ENCODE results near the gene AOAH. TPM values are rescaled to one million over a fixed set of nuclear protein-coding genes. Genes with fewer than 3 reads are reported as not detected.
A peak's percentile ranks its signal among the peaks of the same experiment; 100 is the strongest.

Gene AOAH
- total RNA-seq, 1 donor = not detected

- TF ChIP-seq CTCF (IDR thresholded peaks at IDR 0.05; ENCODE audit: insufficient read depth, low read depth, low read length) = no peak
- H3K4me3 ChIP-seq (ENCODE audit: low read depth, low read length) = no peak overlapping the region
- no peak for DNase-seq (ENCODE audit: low read depth)
Observed at GRCh38 chr7:36654436-36654835, 69.9 kb downstream of the AOAH start.

DNA sequence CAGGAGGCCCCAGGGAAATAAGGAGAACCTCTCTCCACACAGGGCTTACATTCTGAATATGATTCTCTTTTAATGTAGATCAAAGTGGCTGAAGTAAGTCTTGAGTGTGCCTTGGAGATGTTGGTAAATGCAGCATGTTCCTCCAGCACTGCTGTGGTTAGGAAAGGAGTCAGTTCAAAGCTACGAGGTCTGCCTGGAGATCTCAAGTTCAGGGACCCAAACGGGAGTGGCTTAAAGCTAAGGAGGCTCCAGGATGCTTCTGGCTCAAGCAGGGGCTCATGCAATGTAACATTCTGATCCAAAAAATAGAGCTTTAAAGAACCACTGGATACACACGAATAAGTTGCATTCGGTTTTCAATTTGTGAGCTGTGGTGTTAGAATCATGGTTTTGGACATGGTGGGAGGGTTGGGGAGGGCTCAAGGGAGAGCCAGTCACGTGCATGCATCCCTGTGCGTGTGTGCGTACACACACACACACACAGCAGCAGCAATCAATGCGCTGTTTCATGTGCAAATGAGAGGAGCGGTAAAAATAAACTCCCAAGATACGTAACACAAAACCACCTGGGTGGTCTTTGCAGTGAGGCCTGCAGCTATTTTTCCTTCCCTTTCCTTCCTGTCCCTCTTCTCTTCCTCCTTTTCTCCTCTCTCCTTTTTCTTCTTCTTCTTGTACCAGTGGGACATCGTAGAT is 70.5 kb downstream of the AOAH start:
- H3K4me3 ChIP-seq (ENCODE audit: low read depth, low read length) = no peak overlapping the region
- no peak for DNase-seq (ENCODE audit: low read depth)
- TF ChIP-seq CTCF (IDR thresholded peaks at IDR 0.05; ENCODE audit: insufficient read depth, low read depth, low read length) = no peak

DNA sequence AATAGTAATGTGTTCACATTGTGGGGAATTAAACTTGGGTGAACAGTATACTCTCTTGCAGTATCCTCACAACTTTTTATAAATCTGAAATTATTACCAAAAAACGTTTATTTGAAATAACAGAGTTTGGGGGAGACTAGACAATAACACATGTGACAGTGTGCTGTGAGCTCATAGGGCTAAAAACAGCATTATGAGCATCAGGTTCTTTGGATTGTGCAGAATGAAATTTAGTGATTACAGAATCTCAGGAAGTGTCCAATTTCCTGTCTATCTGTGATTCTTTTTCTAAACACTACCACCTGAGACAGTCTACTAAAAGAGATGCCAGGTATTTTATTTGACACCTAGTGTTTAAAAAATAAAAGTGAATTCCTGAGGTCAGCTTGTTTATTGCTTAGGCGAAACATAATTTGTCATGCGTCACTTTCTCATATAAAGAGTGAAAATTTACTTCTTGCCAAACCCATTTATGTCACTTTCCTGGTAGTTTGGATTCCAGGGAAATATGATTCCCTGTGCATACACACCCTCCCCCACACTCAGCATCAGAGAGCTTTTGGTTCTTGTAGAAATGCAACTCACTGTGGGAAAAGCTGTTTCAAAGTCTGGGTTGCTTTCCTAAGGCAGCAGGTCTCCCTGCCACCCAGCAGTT is 71.2 kb downstream of the AOAH start:
- no peak overlapping the region for H3K4me3 ChIP-seq (ENCODE audit: low read depth, low read length)
- peak; percentile 65 for DNase-seq (ENCODE audit: low read depth)
- TF ChIP-seq CTCF (IDR thresholded peaks at IDR 0.05; ENCODE audit: insufficient read depth, low read depth, low read length) = no peak

- TF ChIP-seq CTCF (IDR thresholded peaks at IDR 0.05; ENCODE audit: insufficient read depth, low read depth, low read length) = no peak
- DNase-seq (ENCODE audit: low read depth) = no peak
- no peak overlapping the region for H3K4me3 ChIP-seq (ENCODE audit: low read depth, low read length)
Observed at GRCh38 chr7:36652431-36652830, 71.9 kb downstream of the AOAH start.

- TF ChIP-seq CTCF (IDR thresholded peaks at IDR 0.05; ENCODE audit: insufficient read depth, low read depth, low read length) = no peak
- DNase-seq (ENCODE audit: low read depth) = peak; percentile 80
- H3K4me3 ChIP-seq (ENCODE audit: low read depth, low read length) = no peak overlapping the region
Observed at GRCh38 chr7:36651404-36651803, 72.9 kb downstream of the AOAH start.

DNA sequence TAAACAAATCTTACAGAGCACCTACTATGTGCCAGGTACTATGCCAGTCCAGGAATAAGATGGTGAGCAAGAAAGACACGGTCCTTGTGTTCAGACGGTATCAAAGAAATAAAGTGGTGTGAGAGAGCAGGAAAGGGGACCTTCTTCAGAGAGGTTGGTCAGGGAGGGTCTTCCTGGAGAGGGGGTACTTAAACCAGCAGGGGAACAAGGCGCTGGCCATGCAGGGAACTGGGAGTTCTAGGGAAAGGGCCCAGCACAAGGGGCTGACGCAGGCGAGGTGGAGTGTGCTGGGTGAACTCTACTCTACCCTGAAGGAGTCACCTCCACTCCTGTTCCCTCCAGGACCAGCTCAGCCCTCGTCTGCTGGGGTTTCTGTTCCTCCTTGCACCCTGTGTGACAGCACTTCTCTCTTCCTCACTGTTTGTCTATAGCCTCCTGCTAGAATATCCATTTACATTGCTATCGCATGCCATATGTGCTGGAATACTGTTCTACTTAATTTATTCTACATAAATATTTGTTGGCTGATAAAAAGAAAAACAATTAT is 73.5 kb downstream of the AOAH start:
- DNase-seq (ENCODE audit: low read depth) = no peak
- no peak overlapping the region for H3K4me3 ChIP-seq (ENCODE audit: low read depth, low read length)
- TF ChIP-seq CTCF (IDR thresholded peaks at IDR 0.05; ENCODE audit: insufficient read depth, low read depth, low read length) = no peak

Measured in fibroblast of villous mesenchyme (primary cell).